GM18511 (cell line): ENCODE measurements around the gene STON2.
"Not testable (repeated sequence)": the region's sequence is repeated elsewhere in the genome, so short reads cannot be mapped to it uniquely, and the experiment has no call there.

ENCODE experiments used
- ATAC-seq: cut with Tn5 transposase; IDR thresholded peaks from one replicate; pipeline ENCODE4 v1.9.1; 2021; ENCODE audit warnings: mild to moderate bottlenecking, moderate library complexity; ENCODE audit not compliant: unreplicated experiment

The STON2 gene

GRCh38 chr14:81400202-81400678 lies at the start of gene STON2:
Gene STON2, minus strand, starts transcription at chr14:81400324. Its CDS starts 1,942 bp downstream, at chr14:81398382.
- no peak for ATAC-seq

- ATAC-seq: no peak
Measured at GRCh38 chr14:81449576-81449975, 49.5 kb upstream of the STON2 start.

- ATAC-seq: no peak
Measured at GRCh38 chr14:81449114-81449513, 49.0 kb upstream of the STON2 start.

- no peak for ATAC-seq
Measured at GRCh38 chr14:81447021-81447764, 47.1 kb upstream of the STON2 start.

- no peak for ATAC-seq
Measured at GRCh38 chr14:81446279-81447007, 46.3 kb upstream of the STON2 start.

GRCh38 chr14:81441626-81442134 lies 41.6 kb upstream of the STON2 start:
- no peak for ATAC-seq

- no peak for ATAC-seq
Measured at GRCh38 chr14:81440041-81440440, 39.9 kb upstream of the STON2 start.

- no peak for ATAC-seq
Measured at GRCh38 chr14:81437244-81437643, 37.1 kb upstream of the STON2 start.

GRCh38 chr14:81436296-81437138 lies 36.4 kb upstream of the STON2 start:
- peak; percentile 80 for ATAC-seq

- peak; percentile 57 for ATAC-seq
Measured at GRCh38 chr14:81435391-81436295, 35.5 kb upstream of the STON2 start.

GRCh38 chr14:81435048-81435390 lies 34.9 kb upstream of the STON2 start:
- ATAC-seq: no peak

- no peak for ATAC-seq
Measured at GRCh38 chr14:81434230-81434629, 34.1 kb upstream of the STON2 start.

- no peak for ATAC-seq
Measured at GRCh38 chr14:81433378-81433777, 33.3 kb upstream of the STON2 start.

- ATAC-seq: no peak
Measured at GRCh38 chr14:81432219-81432661, 32.1 kb upstream of the STON2 start.

GRCh38 chr14:81430235-81430634 lies 30.1 kb upstream of the STON2 start:
- no peak for ATAC-seq

- not testable (repeated sequence) for ATAC-seq
Measured at GRCh38 chr14:81429749-81430148, 29.6 kb upstream of the STON2 start.

- ATAC-seq: no peak
Measured at GRCh38 chr14:81429028-81429427, 28.9 kb upstream of the STON2 start.

- ATAC-seq: no peak
Measured at GRCh38 chr14:81427348-81428058, 27.4 kb upstream of the STON2 start.

GRCh38 chr14:81423504-81423903 lies 23.4 kb upstream of the STON2 start:
- no peak for ATAC-seq
